ENCODE data around the gene KIF2C. TPM values are rescaled to one million over a fixed set of nuclear protein-coding genes. Genes with fewer than 3 reads are reported as not detected.

KIF2C gene
- total and polyA plus RNA-seq, 9 of the 15 experiments (the other 6 are each of a cell fraction or from before 2014, with no cell fraction given), result 84.9 to 226 (median 169) TPM

DNA sequence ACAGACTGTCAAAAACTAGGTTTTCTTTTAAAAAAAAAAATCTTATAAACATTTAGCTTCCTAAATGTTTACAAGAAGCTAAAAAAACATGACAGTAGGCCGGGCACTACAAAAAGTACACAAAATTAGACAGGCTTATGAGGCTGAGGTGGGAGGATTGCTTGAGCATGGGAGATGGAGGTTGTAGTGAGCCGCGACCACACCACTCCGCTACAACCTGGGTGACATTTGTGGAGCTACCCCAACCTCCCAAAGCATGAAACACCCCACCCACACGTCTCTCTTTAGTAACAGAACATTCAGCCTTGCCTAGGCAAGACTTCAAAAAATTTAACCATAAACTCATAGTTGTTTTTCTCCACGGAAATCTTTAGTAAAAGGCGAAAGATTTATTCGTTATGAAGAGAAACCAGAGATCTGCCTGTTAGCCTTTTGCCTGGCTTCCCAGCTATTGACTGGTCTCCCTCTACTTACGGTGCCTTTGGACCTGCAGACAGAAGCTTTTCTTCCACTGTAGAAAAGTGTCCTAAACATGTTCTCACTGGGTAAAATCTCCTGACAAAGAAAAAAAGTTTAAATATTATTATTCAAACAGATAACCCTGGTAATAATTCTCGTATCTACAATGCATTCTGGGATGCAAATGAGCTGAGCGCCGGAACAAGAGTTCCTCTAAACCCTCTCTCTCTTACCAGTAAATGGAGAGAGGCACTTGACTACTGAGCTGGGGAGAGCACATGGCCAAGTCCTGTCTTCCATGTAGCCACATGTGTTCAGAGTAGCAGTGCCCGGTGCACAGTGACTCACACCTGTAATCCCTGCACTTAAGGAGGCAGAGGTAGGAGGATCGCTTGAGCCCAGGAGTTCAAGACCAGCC lies 17.9 kb upstream of the KIF2C start (continued):
- TF ChIP-seq MTF1 (CRISPR knock-in tag; IDR thresholded peaks at IDR 0.05; ENCODE audit: borderline replicate concordance) (no peak), ZNF551 (CRISPR knock-in tag; IDR thresholded peaks at IDR 0.05) (peak; percentile 99), TCF3 (CRISPR knock-in tag; IDR thresholded peaks at IDR 0.05) (peak; percentile 76), MCM3 (IDR thresholded peaks at IDR 0.05) (no peak), SMARCB1 (IDR thresholded peaks at IDR 0.05; ENCODE audit: insufficient read length, low read depth) (no peak), CBFA2T2 (conservative IDR thresholded peaks at IDR 0.05) (peak; percentile 53), ZNF316 (IDR thresholded peaks at IDR 0.05) (peak; percentile 100), RBBP5 (IDR thresholded peaks at IDR 0.05; ENCODE audit: borderline replicate concordance, insufficient read depth, low read length, poor library complexity, severe bottlenecking) (no peak)
- TF ChIP-seq, protein P1, sequence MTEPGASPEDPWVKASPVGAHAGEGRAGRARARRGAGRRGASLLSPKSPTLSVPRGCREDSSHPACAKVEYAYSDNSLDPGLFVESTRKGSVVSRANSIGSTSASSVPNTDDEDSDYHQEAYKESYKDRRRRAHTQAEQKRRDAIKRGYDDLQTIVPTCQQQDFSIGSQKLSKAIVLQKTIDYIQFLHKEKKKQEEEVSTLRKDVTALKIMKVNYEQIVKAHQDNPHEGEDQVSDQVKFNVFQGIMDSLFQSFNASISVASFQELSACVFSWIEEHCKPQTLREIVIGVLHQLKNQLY (CRISPR knock-in tag; conservative IDR thresholded peaks at IDR 0.05), result peak; percentile 98 to 100
- TF ChIP-seq, protein P2, sequence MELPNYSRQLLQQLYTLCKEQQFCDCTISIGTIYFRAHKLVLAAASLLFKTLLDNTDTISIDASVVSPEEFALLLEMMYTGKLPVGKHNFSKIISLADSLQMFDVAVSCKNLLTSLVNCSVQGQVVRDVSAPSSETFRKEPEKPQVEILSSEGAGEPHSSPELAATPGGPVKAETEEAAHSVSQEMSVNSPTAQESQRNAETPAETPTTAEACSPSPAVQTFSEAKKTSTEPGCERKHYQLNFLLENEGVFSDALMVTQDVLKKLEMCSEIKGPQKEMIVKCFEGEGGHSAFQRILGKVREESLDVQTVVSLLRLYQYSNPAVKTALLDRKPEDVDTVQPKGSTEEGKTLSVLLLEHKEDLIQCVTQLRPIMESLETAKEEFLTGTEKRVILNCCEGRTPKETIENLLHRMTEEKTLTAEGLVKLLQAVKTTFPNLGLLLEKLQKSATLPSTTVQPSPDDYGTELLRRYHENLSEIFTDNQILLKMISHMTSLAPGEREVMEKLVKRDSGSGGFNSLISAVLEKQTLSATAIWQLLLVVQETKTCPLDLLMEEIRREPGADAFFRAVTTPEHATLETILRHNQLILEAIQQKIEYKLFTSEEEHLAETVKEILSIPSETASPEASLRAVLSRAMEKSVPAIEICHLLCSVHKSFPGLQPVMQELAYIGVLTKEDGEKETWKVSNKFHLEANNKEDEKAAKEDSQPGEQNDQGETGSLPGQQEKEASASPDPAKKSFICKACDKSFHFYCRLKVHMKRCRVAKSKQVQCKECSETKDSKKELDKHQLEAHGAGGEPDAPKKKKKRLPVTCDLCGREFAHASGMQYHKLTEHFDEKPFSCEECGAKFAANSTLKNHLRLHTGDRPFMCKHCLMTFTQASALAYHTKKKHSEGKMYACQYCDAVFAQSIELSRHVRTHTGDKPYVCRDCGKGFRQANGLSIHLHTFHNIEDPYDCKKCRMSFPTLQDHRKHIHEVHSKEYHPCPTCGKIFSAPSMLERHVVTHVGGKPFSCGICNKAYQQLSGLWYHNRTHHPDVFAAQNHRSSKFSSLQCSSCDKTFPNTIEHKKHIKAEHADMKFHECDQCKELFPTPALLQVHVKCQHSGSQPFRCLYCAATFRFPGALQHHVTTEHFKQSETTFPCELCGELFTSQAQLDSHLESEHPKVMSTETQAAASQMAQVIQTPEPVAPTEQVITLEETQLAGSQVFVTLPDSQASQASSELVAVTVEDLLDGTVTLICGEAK (IDR thresholded peaks at IDR 0.05), result 0 out of 2 replicates have a peak, but pooled peaks have one; percentile 16
- TF ChIP-seq, protein P2 (CRISPR knock-in tag; IDR thresholded peaks at IDR 0.05), result peak; percentile 85
- TF ChIP-seq, protein P3, sequence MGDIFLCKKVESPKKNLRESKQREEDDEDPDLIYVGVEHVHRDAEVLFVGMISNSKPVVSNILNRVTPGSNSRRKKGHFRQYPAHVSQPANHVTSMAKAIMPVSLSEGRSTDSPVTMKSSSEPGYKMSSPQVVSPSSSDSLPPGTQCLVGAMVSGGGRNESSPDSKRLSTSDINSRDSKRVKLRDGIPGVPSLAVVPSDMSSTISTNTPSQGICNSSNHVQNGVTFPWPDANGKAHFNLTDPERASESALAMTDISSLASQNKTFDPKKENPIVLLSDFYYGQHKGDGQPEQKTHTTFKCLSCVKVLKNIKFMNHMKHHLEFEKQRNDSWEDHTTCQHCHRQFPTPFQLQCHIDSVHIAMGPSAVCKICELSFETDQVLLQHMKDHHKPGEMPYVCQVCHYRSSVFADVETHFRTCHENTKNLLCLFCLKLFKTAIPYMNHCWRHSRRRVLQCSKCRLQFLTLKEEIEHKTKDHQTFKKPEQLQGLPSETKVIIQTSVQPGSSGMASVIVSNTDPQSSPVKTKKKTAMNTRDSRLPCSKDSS (IDR thresholded peaks at IDR 0.05; ENCODE audit: low read depth, partially characterized antibody), result no peak
- TF ChIP-seq, protein P4, sequence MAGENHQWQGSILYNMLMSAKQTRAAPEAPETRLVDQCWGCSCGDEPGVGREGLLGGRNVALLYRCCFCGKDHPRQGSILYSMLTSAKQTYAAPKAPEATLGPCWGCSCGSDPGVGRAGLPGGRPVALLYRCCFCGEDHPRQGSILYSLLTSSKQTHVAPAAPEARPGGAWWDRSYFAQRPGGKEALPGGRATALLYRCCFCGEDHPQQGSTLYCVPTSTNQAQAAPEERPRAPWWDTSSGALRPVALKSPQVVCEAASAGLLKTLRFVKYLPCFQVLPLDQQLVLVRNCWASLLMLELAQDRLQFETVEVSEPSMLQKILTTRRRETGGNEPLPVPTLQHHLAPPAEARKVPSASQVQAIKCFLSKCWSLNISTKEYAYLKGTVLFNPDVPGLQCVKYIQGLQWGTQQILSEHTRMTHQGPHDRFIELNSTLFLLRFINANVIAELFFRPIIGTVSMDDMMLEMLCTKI (IDR thresholded peaks at IDR 0.05; ENCODE audit: partially characterized antibody), result no peak

All from K562 (cell line).